CD4-positive, alpha-beta T cell (primary cell): ENCODE results near the gene SETBP1. TPM values are rescaled to one million over a fixed set of nuclear protein-coding genes. Genes with fewer than 3 reads are reported as not detected.

Experiments used
- ATAC-seq: fragments of 200-7000 bp; cut with Tn5 transposase; one replicate; pipeline ENCODE4 v1.10.0; 2022; ENCODE audit warnings: mild to moderate bottlenecking; ENCODE audit not compliant: poor library complexity
- CTCF ChIA-PET: fragments of 350-600 bp; sonication (Branson Sonifier 250); formaldehyde crosslinking; loops from one replicate; lab custom pipeline; 2021; ENCODE audit warnings: antibody characterized with exemption, inconsistent platforms; lab: Charles Lee
- POLR2A ChIA-PET: fragments of 350-600 bp; sonication (Branson Sonifier 250); formaldehyde crosslinking; loops from one replicate; lab custom pipeline; 2021; ENCODE audit warnings: antibody characterized with exemption, inconsistent platforms; lab: Charles Lee
- DNase-seq, 14 experiments: peaks; one replicate each; pipeline ENCODE4 v3.0.0-alpha.2; 2013 to 2020; ENCODE audit warnings: mixed read lengths in 2 of 14
- H3K27ac ChIP-seq, 2 donors: one replicate each; pipeline versions ENCODE4 v1.5.1 to v1.7.0; 2013; ENCODE audit warnings: low read length in 2 of 2, low read depth in 1 of 2, mild to moderate bottlenecking in 1 of 2
- H3K27me3 ChIP-seq, 2 experiments: 1 replicate in 1 of 2; 2 replicates in 1 of 2; pipeline versions ENCODE4 v1.6.1 to v1.7.0; 2013; ENCODE audit warnings: low read length in 2 of 2, control low read depth in 1 of 2, mild to moderate bottlenecking in 1 of 2, moderate library complexity in 1 of 2; ENCODE audit not compliant: insufficient read depth in 2 of 2, control insufficient read depth in 1 of 2
- H3K36me3 ChIP-seq: one replicate; pipeline ENCODE4 v1.6.1; 2013; ENCODE audit warnings: low read length, control low read depth; ENCODE audit not compliant: insufficient read depth
- H3K4me1 ChIP-seq: one replicate; pipeline ENCODE4 v1.6.1; 2013; ENCODE audit warnings: low read length, control low read depth; ENCODE audit not compliant: insufficient read depth
- H3K4me3 ChIP-seq: one replicate; pipeline ENCODE4 v1.5.1; 2013; ENCODE audit warnings: mild to moderate bottlenecking, low read length, moderate library complexity
- H3K9me3 ChIP-seq, 2 experiments: 1 replicate in 1 of 2; 2 replicates in 1 of 2; pipeline versions ENCODE4 v1.6.1 to v1.7.0; 2013; ENCODE audit warnings: low read length in 2 of 2, mild to moderate bottlenecking in 2 of 2, control low read depth in 1 of 2, moderate library complexity in 1 of 2; ENCODE audit not compliant: control insufficient read depth in 1 of 2, insufficient read depth in 1 of 2
- H3K27ac Mint-ChIP-seq: one replicate; pipeline ENCODE4 v1.8.0; 2020; ENCODE audit warnings: mixed read lengths
- H3K27me3 Mint-ChIP-seq: one replicate; pipeline ENCODE4 v1.8.0; 2021; ENCODE audit warnings: mixed read lengths
- H3K36me3 Mint-ChIP-seq: one replicate; pipeline ENCODE4 v1.8.0; 2021; ENCODE audit warnings: low read depth, mixed read lengths
- H3K4me1 Mint-ChIP-seq: one replicate; pipeline ENCODE4 v1.8.0; 2021; ENCODE audit warnings: low read depth, mixed read lengths
- H3K4me3 Mint-ChIP-seq: one replicate; pipeline ENCODE4 v1.8.0; 2020; ENCODE audit warnings: mild to moderate bottlenecking, mixed read lengths
- H3K9me3 Mint-ChIP-seq: one replicate; pipeline ENCODE4 v1.8.0; 2020; ENCODE audit warnings: mixed read lengths
- intact Hi-C, 2 experiments: fragments of 100-400 bp; cut with DNase I in 1 of 2; cut with micrococcal nuclease in 1 of 2; formaldehyde crosslinking; loops; one replicate each; pipeline versions ENCODE4 v1.15.1 to v1.9.0; 2023 to 2025; cut with DNase I, micrococcal nuclease
- total RNA-seq, 174 experiments: library from RNA in 2 of 174; stranded (reverse) in 2 of 174; gene quantifications; one replicate each; pipeline ENCODE4 v1.2.3 and lab custom pipeline; 2021 to 2026
- TF ChIP-seq, protein P1 (sequence below): fragments of 200-600 bp; IDR thresholded peaks from one replicate; pipeline ENCODE4 v1.8.0; 2022; ENCODE audit warnings: antibody characterized with exemption, mild to moderate bottlenecking

SETBP1 gene
- total RNA-seq, 2 experiments from 2014 or later: 0.25 to 0.41 TPM

DNA sequence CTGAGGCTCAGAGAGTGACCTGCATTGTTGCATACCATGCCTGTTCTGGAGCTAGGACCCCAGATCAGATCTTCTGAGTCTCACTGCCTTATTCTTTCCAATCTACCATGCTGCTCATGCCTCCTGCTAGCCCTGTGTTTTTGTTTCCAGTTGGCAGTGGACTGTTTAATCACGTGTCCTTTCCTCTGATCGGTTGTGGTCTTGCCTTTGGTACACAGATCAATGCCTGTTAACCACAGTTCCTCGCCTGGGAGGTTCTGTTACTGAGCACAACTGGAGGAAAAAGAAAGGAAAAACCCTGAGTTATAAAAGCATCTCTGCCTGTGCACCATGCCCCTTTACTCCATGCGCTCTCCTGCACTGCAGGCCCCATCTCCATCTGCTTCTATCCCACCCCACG lies 329.1 kb downstream of the SETBP1 start:
- TF ChIP-seq, protein P1, sequence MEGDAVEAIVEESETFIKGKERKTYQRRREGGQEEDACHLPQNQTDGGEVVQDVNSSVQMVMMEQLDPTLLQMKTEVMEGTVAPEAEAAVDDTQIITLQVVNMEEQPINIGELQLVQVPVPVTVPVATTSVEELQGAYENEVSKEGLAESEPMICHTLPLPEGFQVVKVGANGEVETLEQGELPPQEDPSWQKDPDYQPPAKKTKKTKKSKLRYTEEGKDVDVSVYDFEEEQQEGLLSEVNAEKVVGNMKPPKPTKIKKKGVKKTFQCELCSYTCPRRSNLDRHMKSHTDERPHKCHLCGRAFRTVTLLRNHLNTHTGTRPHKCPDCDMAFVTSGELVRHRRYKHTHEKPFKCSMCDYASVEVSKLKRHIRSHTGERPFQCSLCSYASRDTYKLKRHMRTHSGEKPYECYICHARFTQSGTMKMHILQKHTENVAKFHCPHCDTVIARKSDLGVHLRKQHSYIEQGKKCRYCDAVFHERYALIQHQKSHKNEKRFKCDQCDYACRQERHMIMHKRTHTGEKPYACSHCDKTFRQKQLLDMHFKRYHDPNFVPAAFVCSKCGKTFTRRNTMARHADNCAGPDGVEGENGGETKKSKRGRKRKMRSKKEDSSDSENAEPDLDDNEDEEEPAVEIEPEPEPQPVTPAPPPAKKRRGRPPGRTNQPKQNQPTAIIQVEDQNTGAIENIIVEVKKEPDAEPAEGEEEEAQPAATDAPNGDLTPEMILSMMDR: no peak
- Histone ChIP-seq H3K4me3 (no peak overlapping the region), H3K4me1 (peaks cover 4% of the 10 kb centered on the region), H3K27me3 (no peaks in the 10 kb centered on the region), H3K27ac (no peak overlapping the region), H3K36me3 (no peaks in the 10 kb centered on the region), H3K9me3 (no peaks in the 10 kb centered on the region)
- H3K27ac Mint-ChIP-seq: no peak overlapping the region
- ATAC-seq: no peak
- no peak for DNase-seq
- ChIA-PET CTCF (no interaction called here), POLR2A (no interaction called here)
- H3K36me3 Mint-ChIP-seq: no peaks in the 10 kb centered on the region
- H3K27me3 Mint-ChIP-seq: no peaks in the 10 kb centered on the region
- no peaks in the 10 kb centered on the region for H3K9me3 Mint-ChIP-seq
- peaks cover 21% of the 10 kb centered on the region for H3K4me1 Mint-ChIP-seq
- intact Hi-C loops: no loop called here
- no peak overlapping the region for H3K4me3 Mint-ChIP-seq

DNA sequence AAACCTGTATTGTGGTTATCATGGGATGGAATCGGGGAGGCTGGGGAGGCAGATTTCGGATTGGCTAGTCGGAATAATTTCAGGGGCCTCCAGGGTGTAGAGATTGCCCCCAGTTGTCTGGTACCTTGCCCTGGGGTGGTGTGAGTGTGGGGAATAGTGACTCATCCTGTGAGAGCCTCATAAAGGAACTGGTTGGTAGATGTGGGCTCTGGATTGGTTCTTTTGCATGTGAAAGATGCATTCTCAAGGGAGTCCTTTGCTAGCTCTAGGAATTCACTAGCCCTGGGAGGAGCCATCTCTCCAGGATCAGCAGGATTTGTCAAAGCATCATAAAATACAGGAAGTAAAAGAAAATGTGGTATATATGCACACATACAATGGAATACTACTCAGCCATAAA lies 331.6 kb downstream of the SETBP1 start:
- no peak for ATAC-seq
- Mint-ChIP-seq H3K9me3 (no peaks in the 10 kb centered on the region), H3K27me3 (no peaks in the 10 kb centered on the region), H3K4me3 (no peak overlapping the region), H3K4me1 (peaks cover 21% of the 10 kb centered on the region), H3K36me3 (no peaks in the 10 kb centered on the region), H3K27ac (no peak overlapping the region)
- DNase-seq: no peak
- H3K4me3 ChIP-seq: no peak overlapping the region
- CTCF ChIA-PET: no interaction called here
- intact Hi-C loops: no loop called here
- TF ChIP-seq, protein P1: no peak
- H3K36me3 ChIP-seq: no peaks in the 10 kb centered on the region
- peaks cover 4% of the 10 kb centered on the region for H3K4me1 ChIP-seq
- H3K9me3 ChIP-seq: no peaks in the 10 kb centered on the region
- no peaks in the 10 kb centered on the region for H3K27me3 ChIP-seq
- POLR2A ChIA-PET: no interaction called here
- no peak overlapping the region for H3K27ac ChIP-seq

- no peaks in the 10 kb centered on the region for H3K27me3 Mint-ChIP-seq
- no peaks in the 10 kb centered on the region for H3K36me3 Mint-ChIP-seq
- no peak overlapping the region for H3K4me3 Mint-ChIP-seq
- Histone ChIP-seq H3K27ac (no peak overlapping the region), H3K36me3 (no peaks in the 10 kb centered on the region), H3K27me3 (no peaks in the 10 kb centered on the region), H3K4me1 (no peaks in the 10 kb centered on the region), H3K4me3 (no peak overlapping the region), H3K9me3 (no peaks in the 10 kb centered on the region)
- DNase-seq: no peak
- H3K9me3 Mint-ChIP-seq: no peaks in the 10 kb centered on the region
- CTCF ChIA-PET: no interaction called here
- intact Hi-C loops: no loop called here
- TF ChIP-seq, protein P1: no peak
- ATAC-seq: no peak
- H3K27ac Mint-ChIP-seq: no peak overlapping the region
- POLR2A ChIA-PET: no interaction called here
- H3K4me1 Mint-ChIP-seq: peaks cover 12% of the 10 kb centered on the region
Measured at GRCh38 chr18:45014047-45014501, 333.4 kb downstream of the SETBP1 start.
